ENCODE results near the gene PTPRK. TPM values are rescaled to one million over a fixed set of nuclear protein-coding genes. Genes with fewer than 3 reads are reported as not detected.

Gene PTPRK
- total RNA-seq, 1 experiment from 2014 or later, result 34.2 TPM

- TF ChIP-seq ZNF274 (IDR thresholded peaks at IDR 0.05; ENCODE audit: low read depth, low read length), result no peak
Measured at GRCh38 chr6:128230267-128230989, 290.0 kb downstream of the PTPRK start (continued).

GRCh38 chr6:128225612-128226011, 294.8 kb downstream of the PTPRK start:
- Histone ChIP-seq H3K4me2 (ENCODE audit: low read length) (no peak overlapping the region), H3K79me2 (ENCODE audit: insufficient read depth, low read length) (no peaks in the 10 kb centered on the region), H3K9ac (ENCODE audit: low read length) (no peak overlapping the region), H4K20me1 (ENCODE audit: insufficient read depth) (no peaks in the 10 kb centered on the region), H2AFZ (ENCODE audit: low read depth, low read length, poor library complexity, severe bottlenecking) (no peak overlapping the region), H3K9me2 (ENCODE audit: insufficient read depth) (no peaks in the 10 kb centered on the region), H3K27ac (ENCODE audit: low read depth, low read length) (no peak overlapping the region), H3K4me3 (replicated peaks in 1 of 2; ENCODE audit: low read depth in 1 of 2, low read length in 2 of 2) (no peak overlapping the region), H3K9me3 (ENCODE audit: control insufficient read depth in 1 of 2, insufficient read depth in 1 of 2, low read depth in 1 of 2, low read length in 2 of 2) (no peaks in the 10 kb centered on the region), H3K4me1 (ENCODE audit: control insufficient read depth in 1 of 2, insufficient read depth in 2 of 2, low read length in 2 of 2) (no peaks in the 10 kb centered on the region), H3K36me3 (ENCODE audit: control insufficient read depth in 1 of 2, insufficient read depth in 2 of 2, low read length in 2 of 2) (no peaks in the 10 kb centered on the region), H3K27me3 (ENCODE audit: insufficient read depth, low read length) (no peaks in the 10 kb centered on the region)
- BruUV-seq (replicated peaks), result no TSS peak
- DNase-seq (ENCODE audit: low read depth, low spot score) (no peak), ATAC-seq (no peak)
- POLR2A ChIA-PET, result no interaction called here
- RAD21 ChIA-PET (ENCODE audit: low non-redundant PET in 1 of 2, low total read pairs in 2 of 2, uncharacterized antibody in 2 of 2, unreplicated experiment in 2 of 2), result no interaction called here
- intact Hi-C loops (cut with micrococcal nuclease), result no loop called here
- TF ChIP-seq MAX (IDR thresholded peaks at IDR 0.05), result no peak
- no peak for TF ChIP-seq ELF1 (IDR thresholded peaks at IDR 0.05; ENCODE audit: borderline replicate concordance, low read depth)
- no peak for TF ChIP-seq SRF (IDR thresholded peaks at IDR 0.05; ENCODE audit: low read depth)
- no peak for TF ChIP-seq EZH2 (IDR thresholded peaks at IDR 0.05)
- no peak for TF ChIP-seq ATF3 (IDR thresholded peaks at IDR 0.05)
- TF ChIP-seq SP1 (IDR thresholded peaks at IDR 0.05; ENCODE audit: low read depth), result no peak
- no peak for TF ChIP-seq SIN3A (IDR thresholded peaks at IDR 0.05; ENCODE audit: low read depth)
- TF ChIP-seq ZFX (IDR thresholded peaks at IDR 0.05), result no peak
- TF ChIP-seq CTCF (IDR thresholded peaks at IDR 0.05 in 2 of 3, conservative IDR thresholded peaks at IDR 0.05 in 1 of 3; ENCODE audit: borderline replicate concordance in 1 of 3, insufficient read depth in 1 of 3, low read depth in 2 of 3, low read length in 2 of 3), result no peak
- no peak for TF ChIP-seq TCF7L2 (IDR thresholded peaks at IDR 0.05; ENCODE audit: borderline replicate concordance, extremely low read depth, insufficient read depth, insufficient read length)
- no peak for TF ChIP-seq JUND (IDR thresholded peaks at IDR 0.05)
- TF ChIP-seq CBX3 (IDR thresholded peaks at IDR 0.05; ENCODE audit: low read depth), result no peak
- no peak for TF ChIP-seq POLR2AphosphoS5 (IDR thresholded peaks at IDR 0.05; ENCODE audit: low read depth, low read length)
- no peak for TF ChIP-seq CEBPB (IDR thresholded peaks at IDR 0.05; ENCODE audit: low read depth)
- TF ChIP-seq ZBTB33 (IDR thresholded peaks at IDR 0.05; ENCODE audit: extremely low read depth, insufficient replicate concordance, low read length), result no peak
- no peak for TF ChIP-seq YY1 (IDR thresholded peaks at IDR 0.05; ENCODE audit: extremely low read depth, insufficient replicate concordance, low read depth, low read length)
- no peak for TF ChIP-seq EZH2phosphoT487 (IDR thresholded peaks at IDR 0.05; ENCODE audit: borderline replicate concordance)
- no peak for TF ChIP-seq ZNF274 (IDR thresholded peaks at IDR 0.05; ENCODE audit: low read depth, low read length)
- TF ChIP-seq POLR2A (IDR thresholded peaks at IDR 0.05; ENCODE audit: borderline replicate concordance, extremely low read depth, insufficient read depth, insufficient read length), result no peak
- CTCF ChIA-PET, result no interaction called here
